ENCODE data around the gene IKBKG. TPM values are rescaled to one million over a fixed set of nuclear protein-coding genes. Genes with fewer than 3 reads are reported as not detected.

The IKBKG gene
- total and polyA plus RNA-seq, 7 donors: 11.3 to 28.8 (median 18.1) TPM

DNA sequence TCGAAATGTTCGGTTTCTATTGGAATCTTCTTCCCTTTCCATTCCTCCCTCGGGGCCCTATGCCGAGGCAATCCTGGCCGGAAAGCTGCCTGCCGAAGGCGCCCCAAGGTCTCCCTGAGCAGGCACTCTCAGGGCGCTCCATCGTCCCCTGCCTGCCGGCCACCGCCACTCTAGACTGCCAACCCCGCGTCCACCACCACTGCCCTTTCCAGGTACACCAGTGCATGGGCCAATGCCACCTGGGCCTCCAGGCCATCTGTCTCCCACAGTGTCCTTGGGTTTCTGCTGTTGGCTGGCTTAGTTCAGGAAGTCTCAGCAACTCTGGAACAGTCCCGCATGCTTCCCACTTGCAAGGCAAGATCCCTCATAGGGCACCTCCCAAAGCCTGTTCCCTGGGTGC, 52.1 kb downstream of the IKBKG start:
- ATAC-seq (no peak), DNase-seq (no peak)
- 92 to 96% (median 93%) methylated on average over 12 to 14 of the region's 14 CpGs for WGBS, 3 donors
- Histone ChIP-seq H3K9me3 (no peaks in the 10 kb centered on the region), H3K27me3 (ENCODE audit: insufficient read depth in 3 of 3, low read length in 2 of 3) (peaks cover 0 to 7% (median 0%) of the 10 kb centered on the region in 3 donors), H3K36me3 (ENCODE audit: insufficient read depth in 1 of 2, low read depth in 1 of 2) (no peaks in the 10 kb centered on the region), H3K4me3 (no peak overlapping the region), H3K27ac (no peak overlapping the region), H3K4me1 (no peaks in the 10 kb centered on the region)
- intact Hi-C loops (cut with DNase I): no loop called here
- TF ChIP-seq, protein P1, sequence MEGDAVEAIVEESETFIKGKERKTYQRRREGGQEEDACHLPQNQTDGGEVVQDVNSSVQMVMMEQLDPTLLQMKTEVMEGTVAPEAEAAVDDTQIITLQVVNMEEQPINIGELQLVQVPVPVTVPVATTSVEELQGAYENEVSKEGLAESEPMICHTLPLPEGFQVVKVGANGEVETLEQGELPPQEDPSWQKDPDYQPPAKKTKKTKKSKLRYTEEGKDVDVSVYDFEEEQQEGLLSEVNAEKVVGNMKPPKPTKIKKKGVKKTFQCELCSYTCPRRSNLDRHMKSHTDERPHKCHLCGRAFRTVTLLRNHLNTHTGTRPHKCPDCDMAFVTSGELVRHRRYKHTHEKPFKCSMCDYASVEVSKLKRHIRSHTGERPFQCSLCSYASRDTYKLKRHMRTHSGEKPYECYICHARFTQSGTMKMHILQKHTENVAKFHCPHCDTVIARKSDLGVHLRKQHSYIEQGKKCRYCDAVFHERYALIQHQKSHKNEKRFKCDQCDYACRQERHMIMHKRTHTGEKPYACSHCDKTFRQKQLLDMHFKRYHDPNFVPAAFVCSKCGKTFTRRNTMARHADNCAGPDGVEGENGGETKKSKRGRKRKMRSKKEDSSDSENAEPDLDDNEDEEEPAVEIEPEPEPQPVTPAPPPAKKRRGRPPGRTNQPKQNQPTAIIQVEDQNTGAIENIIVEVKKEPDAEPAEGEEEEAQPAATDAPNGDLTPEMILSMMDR (IDR thresholded peaks at IDR 0.05): no peak

DNA sequence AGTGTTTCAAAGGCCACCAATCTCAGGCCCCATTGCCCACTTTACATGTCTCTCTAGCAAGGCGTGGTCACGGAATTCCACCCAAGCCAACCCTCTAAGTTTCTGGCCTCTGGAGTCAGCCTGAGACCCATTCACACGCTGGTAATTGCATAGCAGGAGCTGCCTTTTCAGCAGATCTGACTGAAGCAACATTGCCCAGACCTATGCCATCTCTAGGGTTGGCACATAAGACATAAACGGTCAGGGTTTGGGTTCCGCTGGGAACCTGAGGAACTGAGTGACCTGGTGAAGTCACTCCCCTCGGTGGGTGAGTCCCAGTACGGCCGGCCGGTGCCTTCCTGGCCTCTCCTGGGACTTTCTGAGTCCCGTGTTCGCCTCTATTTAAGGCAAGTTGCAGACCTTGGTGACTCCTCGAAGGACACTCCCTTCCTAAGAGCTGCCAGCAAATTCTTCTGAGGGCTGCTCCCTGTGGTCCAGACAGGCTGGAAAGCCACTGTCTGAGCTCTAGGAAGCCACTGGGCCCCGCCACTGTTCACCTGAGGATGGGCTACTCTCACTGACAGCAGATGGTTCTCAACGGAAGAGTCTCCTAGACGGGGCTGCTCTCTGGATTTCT, 53.4 kb downstream of the IKBKG start:
- no peaks in the 10 kb centered on the region for H3K36me3 ChIP-seq (ENCODE audit: insufficient read depth in 1 of 2, low read depth in 1 of 2)
- WGBS, 3 donors: 70 to 84% (median 77%) methylated on average over 11 to 15 of the region's 15 CpGs
- intact Hi-C loops (cut with DNase I): no loop called here
- TF ChIP-seq, protein P1 (IDR thresholded peaks at IDR 0.05): no peak
- DNase-seq: no peak
- H3K4me3 ChIP-seq: no peak overlapping the region
- H3K9me3 ChIP-seq: no peaks in the 10 kb centered on the region
- H3K4me1 ChIP-seq: no peaks in the 10 kb centered on the region
- H3K27ac ChIP-seq: no peak overlapping the region
- no peak for ATAC-seq
- no peaks in the 10 kb centered on the region for H3K27me3 ChIP-seq (ENCODE audit: insufficient read depth in 3 of 3, low read length in 2 of 3)

DNA sequence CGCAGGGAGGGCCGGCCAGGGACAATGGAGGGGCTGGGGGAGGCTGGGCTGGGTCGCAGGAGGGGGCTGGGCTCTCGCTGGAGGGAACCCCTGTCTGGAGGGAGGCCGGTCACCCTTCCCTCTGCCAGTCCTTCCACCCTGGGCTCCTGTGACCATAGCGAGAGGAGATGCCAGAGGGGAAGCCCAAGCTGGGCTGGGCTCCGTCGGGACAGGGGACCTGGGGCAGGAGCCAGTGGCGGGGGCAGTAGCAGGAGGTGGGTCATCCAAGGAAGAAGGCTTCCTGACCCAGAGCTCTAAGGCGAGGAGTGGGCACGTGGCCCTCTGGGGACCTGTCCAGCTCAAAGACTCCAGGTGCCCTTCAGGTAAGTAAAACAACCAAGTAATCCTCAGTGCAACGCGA, 54.8 kb downstream of the IKBKG start:
- H3K27me3 ChIP-seq (ENCODE audit: insufficient read depth in 3 of 3, low read length in 2 of 3): peaks cover 0 to under 1% (median 0%) of the 10 kb centered on the region in 3 donors
- TF ChIP-seq, protein P1 (IDR thresholded peaks at IDR 0.05): no peak
- 76 to 82% (median 77%) methylated on average over 6 to 13 of the region's 13 CpGs for WGBS, 3 donors
- H3K4me3 ChIP-seq: no peak overlapping the region
- H3K27ac ChIP-seq: no peak overlapping the region
- intact Hi-C loops (cut with DNase I): no loop called here
- no peaks in the 10 kb centered on the region for H3K9me3 ChIP-seq
- no peaks in the 10 kb centered on the region for H3K36me3 ChIP-seq (ENCODE audit: insufficient read depth in 1 of 2, low read depth in 1 of 2)
- ATAC-seq: no peak
- no peaks in the 10 kb centered on the region for H3K4me1 ChIP-seq
- DNase-seq: no peak

DNA sequence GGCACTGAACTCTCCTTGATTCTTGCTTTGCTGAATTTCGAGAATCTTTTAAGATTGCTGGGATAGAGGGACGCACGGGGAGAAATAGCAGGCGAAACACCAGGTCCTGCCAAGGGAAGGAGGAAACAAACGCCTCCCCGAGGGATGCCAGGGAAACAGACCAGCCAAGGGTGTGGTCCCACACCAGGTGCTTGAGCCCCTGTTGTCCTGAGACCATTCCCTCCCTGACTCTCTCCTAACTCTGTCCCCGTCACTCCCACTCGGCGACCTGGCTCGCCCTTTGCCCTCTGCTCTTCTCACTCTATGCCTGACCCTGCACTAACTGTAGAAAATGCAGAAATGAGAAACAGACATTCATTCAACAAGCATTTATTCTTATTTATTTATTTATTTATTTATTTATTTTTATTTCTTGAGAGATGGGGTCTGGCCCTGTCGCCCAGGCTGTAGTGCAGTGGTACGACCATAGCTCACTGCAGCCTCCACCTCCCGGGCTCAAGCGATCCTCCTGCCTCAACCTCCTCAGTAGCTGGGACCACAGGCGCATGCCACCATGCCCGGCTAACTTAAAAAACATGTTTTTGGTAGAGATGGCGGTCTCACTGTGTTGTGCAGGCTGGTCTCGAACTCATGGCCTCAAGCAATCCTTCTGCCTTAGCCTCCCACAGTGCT, 55.5 kb downstream of the IKBKG start:
- intact Hi-C loops (cut with DNase I): no loop called here
- no peak for DNase-seq
- H3K4me1 ChIP-seq: no peaks in the 10 kb centered on the region
- H3K27ac ChIP-seq: no peak overlapping the region
- H3K9me3 ChIP-seq: no peaks in the 10 kb centered on the region
- H3K4me3 ChIP-seq: no peak overlapping the region
- H3K27me3 ChIP-seq (ENCODE audit: insufficient read depth in 3 of 3, low read length in 2 of 3): peaks cover 0 to 6% (median 0%) of the 10 kb centered on the region in 3 donors
- TF ChIP-seq, protein P1 (IDR thresholded peaks at IDR 0.05): no peak
- 83 to 88% (median 87%) methylated on average over 18 of the region's 18 CpGs for WGBS, 3 donors
- H3K36me3 ChIP-seq (ENCODE audit: insufficient read depth in 1 of 2, low read depth in 1 of 2): no peaks in the 10 kb centered on the region
- ATAC-seq: no peak
